Cardiac fibroblast (primary cell): ENCODE results near the gene RAB9A.

Source experiments
- DNase-seq, 2 donors: peaks; one replicate each; pipeline versions ENCODE4 v3.0.0 to v3.0.0-alpha.2; 2010; ENCODE audit warnings: low read depth in 2 of 2
- H3K4me3 ChIP-seq, 2 donors: replicated peaks in 1 of 2; 1 replicate in 1 of 2; 2 replicates in 1 of 2; pipeline ENCODE4 v1.5.1; 2011; ENCODE audit warnings: low read depth in 2 of 2, low read length in 2 of 2, mild to moderate bottlenecking in 2 of 2, moderate library complexity in 1 of 2
- TF ChIP-seq, protein P1 (sequence below): IDR thresholded peaks from one replicate; pipeline ENCODE4 v1.5.1; 2011; ENCODE audit warnings: low read depth, mild to moderate bottlenecking, low read length, inconsistent platforms

The RAB9A gene

DNA sequence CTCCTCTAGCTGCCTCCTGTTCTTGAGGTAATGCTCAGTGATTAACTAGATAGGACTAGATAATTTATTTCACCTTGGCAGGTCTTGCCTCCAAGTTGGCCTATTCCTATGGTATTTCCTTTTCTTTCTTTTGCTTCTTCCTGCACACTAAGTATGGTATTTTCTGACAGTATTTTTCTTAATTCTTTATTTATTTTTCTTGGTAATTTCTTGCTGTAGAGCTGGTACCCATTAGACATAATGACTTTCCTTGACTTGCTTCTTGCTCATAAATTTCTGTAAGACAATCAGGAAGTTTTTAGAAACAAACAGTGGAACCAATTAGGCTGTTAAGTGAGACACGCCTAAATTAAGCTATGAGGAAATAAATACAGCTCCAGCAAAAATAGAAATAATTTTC lies 9.5 kb downstream of the RAB9A start:
- TF ChIP-seq, protein P1, sequence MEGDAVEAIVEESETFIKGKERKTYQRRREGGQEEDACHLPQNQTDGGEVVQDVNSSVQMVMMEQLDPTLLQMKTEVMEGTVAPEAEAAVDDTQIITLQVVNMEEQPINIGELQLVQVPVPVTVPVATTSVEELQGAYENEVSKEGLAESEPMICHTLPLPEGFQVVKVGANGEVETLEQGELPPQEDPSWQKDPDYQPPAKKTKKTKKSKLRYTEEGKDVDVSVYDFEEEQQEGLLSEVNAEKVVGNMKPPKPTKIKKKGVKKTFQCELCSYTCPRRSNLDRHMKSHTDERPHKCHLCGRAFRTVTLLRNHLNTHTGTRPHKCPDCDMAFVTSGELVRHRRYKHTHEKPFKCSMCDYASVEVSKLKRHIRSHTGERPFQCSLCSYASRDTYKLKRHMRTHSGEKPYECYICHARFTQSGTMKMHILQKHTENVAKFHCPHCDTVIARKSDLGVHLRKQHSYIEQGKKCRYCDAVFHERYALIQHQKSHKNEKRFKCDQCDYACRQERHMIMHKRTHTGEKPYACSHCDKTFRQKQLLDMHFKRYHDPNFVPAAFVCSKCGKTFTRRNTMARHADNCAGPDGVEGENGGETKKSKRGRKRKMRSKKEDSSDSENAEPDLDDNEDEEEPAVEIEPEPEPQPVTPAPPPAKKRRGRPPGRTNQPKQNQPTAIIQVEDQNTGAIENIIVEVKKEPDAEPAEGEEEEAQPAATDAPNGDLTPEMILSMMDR, result no peak
- DNase-seq, result no peak
- no peak overlapping the region for H3K4me3 ChIP-seq

DNA sequence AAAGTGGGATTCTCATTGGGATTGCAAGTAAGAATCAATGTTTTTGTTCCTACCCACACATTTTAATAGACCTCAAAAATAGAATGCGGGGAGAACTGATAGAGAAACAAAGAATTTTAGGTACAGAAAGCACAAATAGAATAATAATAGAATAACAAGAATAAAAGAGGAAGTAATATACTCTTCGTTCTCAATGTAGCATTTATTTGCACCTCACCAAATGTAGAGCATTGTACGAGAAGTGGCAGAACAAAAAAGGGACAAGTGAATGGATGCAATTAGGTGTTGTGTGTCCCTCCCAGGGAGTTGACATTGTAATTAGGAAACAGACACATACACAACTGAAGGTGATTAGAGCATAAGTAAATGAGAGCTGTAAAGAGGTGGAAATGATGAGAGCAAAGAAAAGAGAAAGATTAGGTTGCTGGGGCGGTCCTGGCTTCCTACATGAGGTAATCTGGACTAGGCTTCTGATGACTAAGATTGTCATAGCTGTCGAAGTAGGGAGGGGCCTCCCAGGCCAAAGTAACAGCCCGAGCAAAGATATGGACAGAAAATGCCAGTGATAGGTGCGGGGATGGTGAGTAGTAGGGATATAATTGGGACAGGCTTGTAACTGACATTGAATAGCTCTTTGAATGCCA lies 10.4 kb downstream of the RAB9A start:
- peak in 1 of 2 donors; percentile 41 for DNase-seq
- TF ChIP-seq, protein P1, result no peak
- no peak overlapping the region for H3K4me3 ChIP-seq

GRCh38 chrX:13700380-13700779 lies 11.5 kb downstream of the RAB9A start:
- TF ChIP-seq, protein P1, result no peak
- DNase-seq, result no peak

DNA sequence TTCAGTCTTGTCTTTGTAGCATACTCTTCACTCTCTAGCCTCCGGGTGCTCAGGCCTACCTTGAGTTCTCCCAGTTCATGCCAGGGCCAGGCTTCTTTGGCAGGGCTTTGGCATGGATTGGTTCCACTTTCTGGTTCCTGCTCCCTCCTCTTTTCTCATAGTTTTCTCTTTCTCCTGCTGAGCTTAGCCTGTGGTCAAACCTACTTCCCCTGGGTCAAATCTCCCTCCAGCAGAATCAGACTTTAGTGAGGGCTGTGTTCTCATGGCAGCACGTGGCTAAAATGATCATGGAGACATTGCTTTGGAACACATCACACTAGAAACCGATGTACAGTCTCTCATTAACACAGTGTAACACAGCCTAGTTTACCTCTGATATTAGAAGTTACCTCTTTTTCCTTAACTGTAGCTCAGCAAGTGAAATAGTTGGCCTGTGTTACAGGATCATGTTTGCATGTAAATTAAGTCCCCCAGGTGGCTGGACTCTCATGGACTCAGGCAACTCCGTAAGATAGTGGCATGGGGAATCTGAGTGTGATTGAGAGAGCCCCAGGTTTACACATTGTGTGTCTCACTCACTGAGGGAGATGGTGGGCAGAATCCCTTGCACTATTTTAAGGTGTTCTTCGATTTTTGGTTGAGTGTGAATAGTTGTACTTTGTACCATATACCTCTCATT lies 13.3 kb downstream of the RAB9A start:
- no peak overlapping the region for H3K4me3 ChIP-seq
- TF ChIP-seq, protein P1, result no peak
- DNase-seq, result no peak

More at GRCh38 chrX:13700380-13700779, 11.5 kb downstream of the RAB9A start:
- H3K4me3 ChIP-seq, result no peak overlapping the region

GRCh38 chrX:13703135-13703534 lies 14.2 kb downstream of the RAB9A start:
- DNase-seq, result no peak
- TF ChIP-seq, protein P1, result no peak
- H3K4me3 ChIP-seq, result no peak overlapping the region

DNA sequence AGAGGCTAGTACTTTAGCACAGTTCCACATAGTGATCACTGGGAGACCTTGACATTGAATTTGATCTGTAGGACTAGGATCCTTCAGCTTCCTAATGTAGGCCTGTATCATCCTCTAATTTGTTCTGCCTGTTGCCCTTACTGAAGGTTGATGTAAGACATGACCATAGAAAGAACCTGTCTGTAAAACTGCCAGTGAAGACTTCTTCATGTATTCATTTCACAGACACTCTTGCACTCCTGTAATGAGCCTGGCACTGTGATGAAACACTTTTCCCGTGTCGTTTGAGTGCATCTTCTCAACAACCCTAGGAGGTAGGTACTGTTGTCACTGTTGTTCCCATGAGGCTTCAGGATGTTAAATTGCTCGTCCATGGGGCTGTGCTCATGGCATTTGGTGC lies 14.7 kb downstream of the RAB9A start:
- TF ChIP-seq, protein P1, result no peak
- DNase-seq, result no peak
- no peak overlapping the region for H3K4me3 ChIP-seq
